ENCODE data around the gene SHLD1.
"Not testable (repeated sequence)": the region's sequence is repeated elsewhere in the genome, so short reads cannot be mapped to it uniquely, and the experiment has no call there.

The SHLD1 gene

DNA sequence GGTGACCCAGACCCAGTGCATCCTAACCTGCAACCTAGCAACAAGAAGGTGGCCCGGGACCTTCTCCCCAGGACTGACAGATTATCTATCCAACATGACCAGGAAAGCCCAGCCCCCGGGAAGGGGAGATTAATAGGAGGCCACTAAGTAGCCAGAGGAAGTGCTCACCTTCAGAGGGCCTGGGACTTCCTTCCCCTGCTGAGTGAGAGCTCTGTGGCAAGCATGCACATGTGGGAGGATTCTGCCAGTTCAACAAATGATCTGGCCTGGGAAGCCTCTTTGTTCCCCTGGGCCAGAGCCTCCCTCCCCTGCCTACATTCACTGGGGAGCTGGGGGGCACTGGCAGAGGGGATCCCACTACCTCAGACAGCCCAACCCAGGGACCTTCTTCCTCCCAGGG, 39.6 kb downstream of the SHLD1 start:
- TF ChIP-seq, protein P1, sequence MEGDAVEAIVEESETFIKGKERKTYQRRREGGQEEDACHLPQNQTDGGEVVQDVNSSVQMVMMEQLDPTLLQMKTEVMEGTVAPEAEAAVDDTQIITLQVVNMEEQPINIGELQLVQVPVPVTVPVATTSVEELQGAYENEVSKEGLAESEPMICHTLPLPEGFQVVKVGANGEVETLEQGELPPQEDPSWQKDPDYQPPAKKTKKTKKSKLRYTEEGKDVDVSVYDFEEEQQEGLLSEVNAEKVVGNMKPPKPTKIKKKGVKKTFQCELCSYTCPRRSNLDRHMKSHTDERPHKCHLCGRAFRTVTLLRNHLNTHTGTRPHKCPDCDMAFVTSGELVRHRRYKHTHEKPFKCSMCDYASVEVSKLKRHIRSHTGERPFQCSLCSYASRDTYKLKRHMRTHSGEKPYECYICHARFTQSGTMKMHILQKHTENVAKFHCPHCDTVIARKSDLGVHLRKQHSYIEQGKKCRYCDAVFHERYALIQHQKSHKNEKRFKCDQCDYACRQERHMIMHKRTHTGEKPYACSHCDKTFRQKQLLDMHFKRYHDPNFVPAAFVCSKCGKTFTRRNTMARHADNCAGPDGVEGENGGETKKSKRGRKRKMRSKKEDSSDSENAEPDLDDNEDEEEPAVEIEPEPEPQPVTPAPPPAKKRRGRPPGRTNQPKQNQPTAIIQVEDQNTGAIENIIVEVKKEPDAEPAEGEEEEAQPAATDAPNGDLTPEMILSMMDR (IDR thresholded peaks at IDR 0.05; ENCODE audit: control insufficient read depth, extremely low read depth, insufficient read depth): no peak
- DNase-seq (ENCODE audit: low read depth): no peak
- H3K4me3 ChIP-seq (ENCODE audit: low read depth, low read length): no peak overlapping the region

DNA sequence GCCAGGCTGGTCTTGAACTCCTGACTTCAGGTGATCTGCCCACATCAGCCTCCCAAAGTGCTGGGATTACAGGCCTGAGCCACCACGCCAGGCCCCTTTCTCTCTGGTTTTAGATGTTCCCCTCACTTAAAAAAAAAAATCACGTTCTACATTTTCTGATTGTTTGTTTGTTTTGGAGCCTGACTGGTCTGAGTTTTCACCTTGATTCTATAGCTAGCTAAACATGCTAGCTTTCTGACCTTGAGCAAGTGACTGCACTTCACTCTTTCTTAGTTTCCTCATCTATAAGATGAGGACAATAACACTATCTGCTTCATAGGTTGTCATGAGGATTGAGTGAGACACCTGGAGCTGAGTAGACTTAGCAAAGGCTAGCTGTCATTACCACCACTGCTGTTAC, 43.7 kb downstream of the SHLD1 start:
- no peak overlapping the region for H3K4me3 ChIP-seq (ENCODE audit: low read depth, low read length)
- DNase-seq (ENCODE audit: low read depth): no peak
- TF ChIP-seq, protein P1 (IDR thresholded peaks at IDR 0.05; ENCODE audit: control insufficient read depth, extremely low read depth, insufficient read depth): no peak

DNA sequence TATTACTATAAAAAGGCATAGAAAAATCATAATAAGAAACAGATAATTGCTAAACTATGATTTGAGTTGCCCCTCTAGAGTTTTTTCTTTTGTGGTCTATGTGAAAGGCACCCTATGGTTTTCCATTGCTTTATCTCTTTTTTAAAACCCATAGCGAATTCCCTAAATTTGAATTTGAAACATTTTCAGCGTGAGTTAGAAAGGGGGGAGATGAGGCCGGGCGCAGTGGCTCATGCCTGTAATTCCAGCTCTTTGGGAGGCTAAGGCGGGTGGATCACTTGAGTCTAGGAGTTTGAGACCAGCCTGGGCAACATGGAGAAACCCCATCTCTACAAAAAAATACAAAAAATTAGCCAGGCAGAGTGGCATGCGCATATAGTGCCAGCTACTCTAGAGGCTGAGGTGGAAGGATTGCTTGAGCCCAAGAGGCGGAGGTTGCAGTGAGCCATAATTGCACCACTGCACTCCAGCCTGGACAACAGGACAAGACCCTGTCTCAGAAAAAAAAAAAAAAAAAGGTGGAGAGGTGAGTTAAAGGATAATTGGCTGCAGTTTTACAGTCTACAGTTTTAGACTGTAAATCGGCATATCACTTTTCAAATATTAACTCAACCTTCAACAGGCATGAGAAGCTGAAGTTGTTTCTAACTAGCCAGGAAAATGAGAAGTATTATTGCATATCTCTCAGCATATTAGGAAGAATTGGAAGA, 46.3 kb downstream of the SHLD1 start:
- TF ChIP-seq, protein P1 (IDR thresholded peaks at IDR 0.05; ENCODE audit: control insufficient read depth, extremely low read depth, insufficient read depth): no peak
- DNase-seq (ENCODE audit: low read depth): no peak
- H3K4me3 ChIP-seq (ENCODE audit: low read depth, low read length): no peak overlapping the region

DNA sequence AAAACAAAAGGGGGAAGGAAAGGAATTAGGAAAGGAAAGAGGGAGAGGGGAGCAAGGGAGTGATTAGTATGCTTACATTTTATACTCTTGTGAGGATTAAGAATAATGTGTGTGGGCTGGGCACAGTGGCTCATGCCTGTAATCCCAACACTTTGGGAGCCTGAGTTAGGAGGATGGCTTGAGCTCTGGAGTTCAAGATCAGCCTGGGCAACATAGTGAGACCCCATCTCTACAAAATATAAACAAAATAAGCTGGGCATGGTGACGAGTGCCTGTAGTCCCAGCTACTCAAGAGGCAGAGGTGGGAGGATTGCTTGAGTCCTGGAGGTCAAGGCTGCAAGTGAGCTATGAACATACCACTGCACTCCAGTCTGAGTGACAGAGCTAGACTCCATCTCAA, 47.0 kb downstream of the SHLD1 start:
- no peak overlapping the region for H3K4me3 ChIP-seq (ENCODE audit: low read depth, low read length)
- no peak for DNase-seq (ENCODE audit: low read depth)
- TF ChIP-seq, protein P1 (IDR thresholded peaks at IDR 0.05; ENCODE audit: control insufficient read depth, extremely low read depth, insufficient read depth): no peak

DNA sequence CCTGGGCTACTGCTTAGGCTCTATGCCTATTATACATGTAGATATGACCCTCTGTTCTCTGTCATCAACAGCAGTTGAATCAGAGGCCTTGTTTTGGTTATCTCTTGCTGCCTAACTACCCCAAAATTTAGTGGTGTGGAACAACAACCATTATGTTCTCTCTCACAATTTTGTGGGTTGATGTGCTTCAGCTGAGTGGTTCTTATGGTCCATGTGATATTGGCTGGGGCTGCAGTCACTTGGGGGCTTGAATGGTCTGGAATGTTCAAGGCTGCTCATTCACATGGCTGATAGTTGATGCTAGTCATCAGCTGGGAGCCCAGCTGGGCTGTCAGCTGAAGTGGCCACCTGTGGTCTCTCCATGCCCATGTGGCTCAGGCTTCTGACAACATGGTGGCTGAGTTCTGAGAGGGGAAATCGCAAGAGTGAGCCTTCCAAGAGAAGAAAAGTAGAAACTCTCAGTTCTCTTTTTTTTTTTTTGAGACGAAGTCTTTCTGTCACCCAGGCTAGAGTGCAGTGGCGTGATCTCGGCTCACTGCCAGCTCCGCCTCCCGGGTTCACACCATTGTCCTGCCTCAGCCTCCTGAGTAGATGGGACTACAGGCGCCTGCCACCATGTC, 47.8 kb downstream of the SHLD1 start:
- no peak for DNase-seq (ENCODE audit: low read depth)
- TF ChIP-seq, protein P1 (IDR thresholded peaks at IDR 0.05; ENCODE audit: control insufficient read depth, extremely low read depth, insufficient read depth): no peak
- H3K4me3 ChIP-seq (ENCODE audit: low read depth, low read length): no peak overlapping the region

DNA sequence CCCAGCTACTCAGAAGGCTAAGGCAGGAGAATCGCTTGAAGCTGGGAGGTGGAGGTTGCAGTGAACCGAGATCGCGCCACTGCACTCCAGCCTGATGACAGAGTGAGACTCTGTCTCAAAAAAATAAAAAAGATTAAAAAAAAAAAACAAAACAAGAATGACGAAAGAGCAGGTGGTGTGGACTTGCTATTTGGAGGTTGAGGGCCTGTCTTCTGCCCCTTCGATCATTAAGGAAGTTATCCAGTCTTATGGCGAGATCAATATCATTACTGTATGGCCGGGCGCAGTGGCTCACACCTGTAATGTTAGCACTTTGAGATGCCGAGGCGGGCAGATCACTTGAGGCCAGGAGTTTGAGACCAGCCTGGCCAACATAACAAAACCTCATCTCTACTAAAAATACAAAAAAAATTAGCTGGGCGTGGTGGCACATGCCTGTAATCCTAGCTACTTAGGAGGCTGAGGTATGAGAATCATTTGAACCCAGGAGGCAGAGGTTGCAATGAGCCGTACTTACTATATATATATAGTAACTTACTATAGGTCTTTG, 53.6 kb downstream of the SHLD1 start:
- H3K4me3 ChIP-seq (ENCODE audit: low read depth, low read length); DNase-seq (ENCODE audit: low read depth): not testable (repeated sequence)

DNA sequence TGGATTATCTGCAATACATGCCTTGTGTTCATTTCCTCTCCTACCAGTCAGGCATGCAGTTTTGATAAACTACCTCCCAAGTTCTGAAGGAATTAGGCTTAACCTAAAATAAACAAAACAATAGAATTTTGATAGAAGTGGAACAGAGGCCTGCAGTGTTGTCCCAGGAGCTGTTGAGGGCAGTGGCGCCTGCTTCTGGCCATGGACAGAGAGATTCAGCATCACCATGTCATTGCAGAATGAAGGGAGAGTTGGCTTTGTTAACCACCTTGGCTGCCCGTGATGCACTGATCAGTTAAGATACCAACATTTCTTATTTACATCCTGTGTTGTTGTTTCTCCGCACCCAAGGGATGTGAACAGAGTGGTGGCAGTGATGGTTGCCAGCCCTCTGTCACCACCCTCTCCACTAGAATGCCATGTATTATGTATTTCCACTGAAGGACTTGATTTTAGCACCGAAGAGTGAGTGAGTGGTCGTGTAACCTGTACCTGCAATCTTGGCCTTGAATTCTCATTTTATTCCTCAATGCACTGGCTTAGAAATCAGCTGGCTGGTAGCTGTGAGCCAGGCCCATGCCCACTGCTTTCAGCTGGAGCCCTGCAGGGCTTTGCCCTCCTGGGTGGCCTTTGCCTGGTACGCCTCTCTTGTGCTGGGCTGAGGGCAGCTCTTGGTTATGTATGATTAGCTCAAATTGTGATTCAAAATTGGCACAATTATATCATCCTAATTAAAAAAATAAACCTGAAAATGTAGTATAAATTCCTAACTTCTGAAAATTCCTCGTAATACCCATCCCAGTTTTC, 56.5 kb downstream of the SHLD1 start:
- no peak for DNase-seq (ENCODE audit: low read depth)
- H3K4me3 ChIP-seq (ENCODE audit: low read depth, low read length): no peak overlapping the region
- TF ChIP-seq, protein P1 (IDR thresholded peaks at IDR 0.05; ENCODE audit: control insufficient read depth, extremely low read depth, insufficient read depth): no peak
